Suprapubic skin (tissue), 4 donors: Measurements from ENCODE around the gene LIN37. TPM values are rescaled to one million over a fixed set of nuclear protein-coding genes. Genes with fewer than 3 reads are reported as not detected.

Experiments
- DNase-seq, 2 donors: peaks; one replicate each; pipeline ENCODE4 v3.0.0-alpha.2; 2019; ENCODE audit warnings: low spot score in 2 of 2
- H3K27ac ChIP-seq: fragments of 200-600 bp; sonication (generic); one replicate; pipeline ENCODE4 v1.5.1; 2019
- H3K27me3 ChIP-seq: fragments of 200-600 bp; sonication (generic); one replicate; pipeline ENCODE4 v1.5.1; 2019
- H3K36me3 ChIP-seq: fragments of 200-600 bp; sonication (generic); one replicate; pipeline ENCODE4 v1.5.1; 2019
- H3K4me1 ChIP-seq: fragments of 200-600 bp; sonication (generic); one replicate; pipeline ENCODE4 v1.5.1; 2019
- H3K4me3 ChIP-seq: fragments of 200-600 bp; sonication (generic); one replicate; pipeline ENCODE4 v1.5.1; 2019; ENCODE audit warnings: mild to moderate bottlenecking
- H3K9me3 ChIP-seq: fragments of 200-600 bp; sonication (generic); one replicate; pipeline ENCODE4 v1.5.1; 2019
- CTCF ChIP-seq, 2 donors: fragments of 200-600 bp in 1 of 2; fragments of 450-650 bp in 1 of 2; sonication (generic) in 1 of 2; IDR thresholded peaks; one replicate each; pipeline ENCODE4 v1.5.1; 2016 to 2019; ENCODE audit warnings: antibody characterized with exemption in 2 of 2, mild to moderate bottlenecking in 1 of 2, moderate library complexity in 1 of 2
- EP300 ChIP-seq: sonication (generic); formaldehyde crosslinking; IDR thresholded peaks from one replicate; pipeline ENCODE4 v1.6.1; 2017; ENCODE audit warnings: antibody characterized with exemption
- POLR2A ChIP-seq, 2 donors: fragments of 450-650 bp; IDR thresholded peaks; one replicate each; pipeline ENCODE4 v1.6.1; 2017; ENCODE audit warnings: antibody characterized with exemption in 2 of 2, mild to moderate bottlenecking in 2 of 2, moderate library complexity in 2 of 2
- POLR2AphosphoS5 ChIP-seq, 3 donors: sonication (generic); formaldehyde crosslinking; IDR thresholded peaks; one replicate each; pipeline ENCODE4 v1.6.1; 2017; ENCODE audit warnings: antibody characterized with exemption in 3 of 3
- WGBS: methylation state at CpG from one replicate; pipeline ENCODE4 v1.1.5; 2018; 5-methylcytosine and 5-hydroxymethylcytosine counted together
- total RNA-seq, 4 donors: library from RNA; depleted of rRNA; stranded (reverse); fragments of >200 nt; gene quantifications; one replicate each; pipeline ENCODE4 v1.1.0, GENCODE V29; 2016

LIN37 gene
- total RNA-seq, 4 donors from 2014 or later, result 11.0 to 21.5 (median 20.0) TPM

- H3K27ac ChIP-seq, result no peak overlapping the region
Observed at GRCh38 chr19:35783469-35784434, 35.4 kb downstream of the LIN37 start.

GRCh38 chr19:35784503-35785338 is 36.3 kb downstream of the LIN37 start:
- DNase-seq, result no peak
- H3K27me3 ChIP-seq, result no peaks in the 10 kb centered on the region
- WGBS, result 80% methylated on average over 36 of the region's 45 CpGs
- no peak overlapping the region for H3K4me3 ChIP-seq
- TF ChIP-seq CTCF (IDR thresholded peaks at IDR 0.05) (no peak), POLR2A (IDR thresholded peaks at IDR 0.05) (no peak), EP300 (no peak), POLR2AphosphoS5 (IDR thresholded peaks at IDR 0.05) (no peak)
- no peaks in the 10 kb centered on the region for H3K9me3 ChIP-seq
- H3K36me3 ChIP-seq, result peaks cover 53% of the 10 kb centered on the region
- H3K27ac ChIP-seq, result no peak overlapping the region
- H3K4me1 ChIP-seq, result no peaks in the 10 kb centered on the region

More at GRCh38 chr19:35783469-35784434, 35.4 kb downstream of the LIN37 start:
- no peak for TF ChIP-seq CTCF (IDR thresholded peaks at IDR 0.05)
- no peaks in the 10 kb centered on the region for H3K27me3 ChIP-seq
- 85% methylated on average over 27 of the region's 28 CpGs for WGBS
- no peak for DNase-seq
- H3K4me3 ChIP-seq, result no peak overlapping the region
- no peaks in the 10 kb centered on the region for H3K4me1 ChIP-seq
- H3K36me3 ChIP-seq, result peaks cover 56% of the 10 kb centered on the region
- no peaks in the 10 kb centered on the region for H3K9me3 ChIP-seq

GRCh38 chr19:35785339-35785627 is 36.9 kb downstream of the LIN37 start:
- Histone ChIP-seq H3K27me3 (no peaks in the 10 kb centered on the region), H3K9me3 (no peaks in the 10 kb centered on the region), H3K27ac (no peak overlapping the region), H3K4me3 (no peak overlapping the region), H3K36me3 (peaks cover 47% of the 10 kb centered on the region), H3K4me1 (no peaks in the 10 kb centered on the region)
- no peak for DNase-seq
- 100% methylated on average over 3 of the region's 10 CpGs for WGBS
- TF ChIP-seq EP300 (no peak), POLR2A (IDR thresholded peaks at IDR 0.05) (no peak), CTCF (IDR thresholded peaks at IDR 0.05) (no peak), POLR2AphosphoS5 (IDR thresholded peaks at IDR 0.05) (no peak)

- 88% methylated on average over 13 of the region's 31 CpGs for WGBS
- Histone ChIP-seq H3K4me1 (no peaks in the 10 kb centered on the region), H3K9me3 (no peaks in the 10 kb centered on the region), H3K27ac (no peak overlapping the region), H3K36me3 (peaks cover 35% of the 10 kb centered on the region), H3K27me3 (no peaks in the 10 kb centered on the region), H3K4me3 (no peak overlapping the region)
- TF ChIP-seq POLR2AphosphoS5 (IDR thresholded peaks at IDR 0.05), result no peak
- no peak for TF ChIP-seq EP300
- TF ChIP-seq POLR2A (IDR thresholded peaks at IDR 0.05), result no peak
- TF ChIP-seq CTCF (IDR thresholded peaks at IDR 0.05), result no peak
- DNase-seq, result no peak
Observed at GRCh38 chr19:35786299-35787160, 38.2 kb downstream of the LIN37 start.
